HG03342 (cell line): ENCODE results near the gene SPAST.
"Not testable (repeated sequence)": the region's sequence is repeated elsewhere in the genome, so short reads cannot be mapped to it uniquely, and the experiment has no call there.

Experiments used
- ATAC-seq: cut with Tn5 transposase; IDR thresholded peaks from one replicate; pipeline ENCODE4 v1.9.1; 2021; ENCODE audit warnings: mild to moderate bottlenecking, moderate library complexity; ENCODE audit not compliant: unreplicated experiment

The SPAST gene, protein sequence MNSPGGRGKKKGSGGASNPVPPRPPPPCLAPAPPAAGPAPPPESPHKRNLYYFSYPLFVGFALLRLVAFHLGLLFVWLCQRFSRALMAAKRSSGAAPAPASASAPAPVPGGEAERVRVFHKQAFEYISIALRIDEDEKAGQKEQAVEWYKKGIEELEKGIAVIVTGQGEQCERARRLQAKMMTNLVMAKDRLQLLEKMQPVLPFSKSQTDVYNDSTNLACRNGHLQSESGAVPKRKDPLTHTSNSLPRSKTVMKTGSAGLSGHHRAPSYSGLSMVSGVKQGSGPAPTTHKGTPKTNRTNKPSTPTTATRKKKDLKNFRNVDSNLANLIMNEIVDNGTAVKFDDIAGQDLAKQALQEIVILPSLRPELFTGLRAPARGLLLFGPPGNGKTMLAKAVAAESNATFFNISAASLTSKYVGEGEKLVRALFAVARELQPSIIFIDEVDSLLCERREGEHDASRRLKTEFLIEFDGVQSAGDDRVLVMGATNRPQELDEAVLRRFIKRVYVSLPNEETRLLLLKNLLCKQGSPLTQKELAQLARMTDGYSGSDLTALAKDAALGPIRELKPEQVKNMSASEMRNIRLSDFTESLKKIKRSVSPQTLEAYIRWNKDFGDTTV

DNA sequence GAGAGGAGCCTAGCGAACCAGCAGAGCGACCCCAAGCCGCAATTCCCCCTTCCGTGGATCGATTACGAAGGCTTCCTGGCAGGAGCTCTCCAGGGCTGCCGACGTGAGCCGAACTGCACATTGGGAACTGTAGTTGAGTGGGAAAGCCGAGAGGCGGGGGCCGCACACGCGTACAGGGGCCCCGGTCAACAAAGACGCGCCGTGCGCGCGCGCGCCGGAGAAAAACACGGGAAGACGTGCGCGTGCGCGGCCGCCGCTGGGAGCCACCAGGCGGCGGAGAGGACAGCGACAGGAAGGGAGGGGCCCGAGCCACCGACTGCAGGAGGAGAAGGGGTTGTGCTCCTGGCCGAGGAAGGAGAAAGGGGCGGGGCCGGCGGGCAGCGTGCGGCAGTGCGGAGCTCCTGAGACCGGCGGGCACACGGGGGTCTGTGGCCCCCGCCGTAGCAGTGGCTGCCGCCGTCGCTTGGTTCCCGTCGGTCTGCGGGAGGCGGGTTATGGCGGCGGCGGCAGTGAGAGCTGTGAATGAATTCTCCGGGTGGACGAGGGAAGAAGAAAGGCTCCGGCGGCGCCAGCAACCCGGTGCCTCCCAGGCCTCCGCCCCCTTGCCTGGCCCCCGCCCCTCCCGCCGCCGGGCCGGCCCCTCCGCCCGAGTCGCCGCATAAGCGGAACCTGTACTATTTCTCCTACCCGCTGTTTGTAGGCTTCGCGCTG lies at the start of gene SPAST:
Gene SPAST, plus strand, starts transcription at position 247 of the 711 bp plus-strand sequence. Its CDS starts 276 bp downstream, at position 523.
- ATAC-seq = peak; percentile 96

DNA sequence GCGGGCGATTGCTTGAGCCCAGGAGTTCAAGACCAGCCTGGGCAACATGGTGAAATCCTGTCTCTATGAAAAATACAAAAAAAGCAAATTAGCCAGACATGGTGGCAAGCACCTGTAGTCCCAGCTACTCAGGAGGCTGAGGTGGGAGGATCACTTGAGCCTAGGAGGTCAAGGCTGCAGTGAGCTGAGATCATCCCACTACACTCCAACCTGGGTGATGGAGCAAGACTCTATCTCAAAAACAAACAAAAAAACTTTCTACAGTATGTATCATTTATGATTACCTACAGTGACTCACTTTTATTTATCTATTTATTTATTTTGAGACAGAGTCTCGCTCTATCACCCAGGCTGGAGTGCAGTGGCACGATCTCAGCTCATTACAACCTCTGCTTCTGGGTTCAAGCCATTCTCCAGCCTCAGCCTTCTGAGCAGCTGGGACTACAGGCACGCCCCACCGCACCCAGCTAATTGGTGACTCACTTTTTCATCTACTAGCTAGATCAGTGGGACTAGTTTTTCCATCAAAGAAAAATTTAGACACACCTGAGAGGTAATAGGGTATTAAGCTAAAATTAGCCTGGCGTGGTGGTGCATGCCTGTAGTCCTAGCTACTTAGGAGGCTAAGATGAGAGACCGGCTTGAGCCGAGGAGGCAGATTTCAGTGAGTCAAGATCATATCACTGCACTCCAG lies 44.4 kb upstream of the SPAST start:
- ATAC-seq = not testable (repeated sequence)

DNA sequence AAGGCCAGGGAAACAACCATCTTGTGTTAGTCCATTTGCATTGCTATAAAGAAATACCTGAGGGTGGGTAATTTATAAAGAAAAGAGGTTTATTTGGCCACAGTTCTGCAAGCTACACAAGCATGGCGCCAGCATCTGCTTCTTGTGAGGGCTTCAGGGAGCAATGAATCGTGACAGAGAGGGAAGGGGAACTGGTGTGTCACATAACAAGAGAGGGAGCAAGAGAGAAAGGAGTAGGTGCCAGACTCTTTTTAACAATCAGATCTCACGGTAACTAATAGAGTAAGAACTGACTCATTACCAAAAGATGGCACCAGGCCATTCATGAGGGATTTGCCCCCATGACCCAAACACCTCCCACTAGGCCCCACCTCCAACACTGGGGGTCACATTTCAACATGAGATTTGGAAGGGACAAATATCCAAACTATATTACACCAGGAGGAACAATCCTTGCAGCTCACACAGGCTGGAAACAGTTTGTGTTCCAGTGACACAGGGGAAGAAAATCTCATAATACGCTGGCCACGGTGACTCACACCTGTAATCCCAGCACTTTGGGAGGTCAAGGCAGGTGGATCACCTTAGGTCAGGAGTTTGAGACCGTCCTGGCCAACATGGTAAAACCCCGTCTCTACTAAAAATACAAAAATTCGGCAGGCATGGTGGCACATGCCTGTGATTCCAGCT lies 29.0 kb upstream of the SPAST start:
- not testable (repeated sequence) for ATAC-seq

DNA sequence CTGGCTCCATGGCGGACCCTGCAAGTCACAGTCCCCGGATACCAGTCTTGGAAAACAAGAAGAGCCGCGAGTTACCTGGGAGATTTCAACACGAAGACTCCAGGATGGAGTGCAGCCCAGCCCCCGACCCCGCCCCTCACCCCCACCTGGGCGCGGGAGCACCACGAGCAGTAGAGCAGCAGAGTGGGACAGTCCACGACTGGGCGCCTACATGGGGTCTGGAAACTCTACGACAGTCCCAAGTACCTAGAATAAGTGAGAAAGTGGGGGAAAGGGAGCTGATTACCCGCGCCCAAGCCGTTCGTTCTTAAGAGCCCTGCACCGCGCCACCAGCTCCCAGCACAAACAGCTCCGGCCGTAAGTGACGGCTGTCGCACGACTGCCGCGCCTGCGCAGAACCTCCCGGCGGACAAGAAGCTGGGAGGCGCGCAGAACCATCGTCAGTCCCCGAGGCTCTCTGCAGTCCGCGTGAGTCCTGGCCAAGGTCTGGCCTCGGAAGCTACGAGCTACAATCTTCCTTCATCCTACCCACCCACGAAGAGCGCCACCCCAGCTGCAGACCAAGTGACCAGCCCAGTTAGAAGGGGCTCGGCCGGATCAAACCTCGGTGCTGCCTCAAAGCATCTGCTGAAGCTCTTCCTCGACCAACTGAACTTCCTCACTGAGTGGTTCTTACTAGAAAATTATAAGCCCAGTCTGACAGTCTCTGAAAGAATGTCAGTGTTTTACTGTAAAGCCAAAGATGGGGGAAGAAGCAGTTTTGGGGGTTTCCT lies 23.7 kb upstream of the SPAST start, which contains the start of gene DPY30:
Gene DPY30, minus strand, starts transcription at position 359 of the 773 bp plus-strand sequence. Its CDS starts 349 bp downstream, at position 10.
- ATAC-seq = peak; percentile 89

DNA sequence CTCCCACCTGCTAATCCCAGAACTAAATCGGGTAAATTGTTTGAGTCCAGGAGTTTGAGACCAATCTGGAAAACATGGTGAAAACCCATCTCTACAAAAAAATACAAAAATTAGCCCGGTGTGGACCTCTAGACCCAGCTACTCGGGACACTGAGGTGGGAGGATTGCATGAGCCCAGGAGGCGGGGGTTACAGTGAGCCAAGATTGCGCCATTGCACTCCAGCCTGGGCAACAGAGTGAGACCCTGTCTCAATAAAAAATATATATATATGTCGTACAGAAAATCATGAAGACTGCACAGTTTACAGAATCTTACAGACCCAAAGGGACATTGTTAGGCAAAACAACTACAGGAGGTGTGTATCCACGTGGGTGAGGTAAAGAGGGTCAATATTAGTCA lies 19.8 kb upstream of the SPAST start:
- ATAC-seq = no peak

DNA sequence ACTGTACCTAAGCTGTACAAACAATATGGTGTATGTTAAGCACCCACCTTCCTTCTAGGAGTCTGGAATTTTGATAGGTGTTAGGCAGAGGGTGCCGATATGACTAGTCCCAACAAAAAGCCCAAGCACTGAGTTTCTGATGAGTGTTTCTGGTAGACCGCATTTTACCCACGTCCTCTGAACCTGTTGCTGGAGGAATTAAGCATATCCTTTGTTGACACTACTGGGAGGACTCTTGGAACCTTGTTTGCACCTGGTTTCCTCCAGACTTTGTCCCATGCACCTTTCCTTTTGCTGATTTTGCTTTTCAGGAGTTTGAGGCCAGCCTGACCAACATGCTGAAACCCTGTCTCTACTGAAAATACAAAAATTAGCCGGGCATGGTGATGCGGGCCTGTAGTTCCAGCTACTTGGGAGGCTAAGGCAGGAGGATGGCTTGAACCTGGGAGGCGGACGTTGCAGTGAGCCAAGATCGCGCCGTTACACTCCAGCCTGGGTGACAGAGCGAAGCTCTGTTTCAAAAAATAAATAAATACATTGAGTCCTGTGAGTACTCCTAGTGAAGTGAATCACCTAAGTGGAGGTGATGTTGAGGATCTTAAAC lies 11.4 kb upstream of the SPAST start:
- no peak for ATAC-seq

DNA sequence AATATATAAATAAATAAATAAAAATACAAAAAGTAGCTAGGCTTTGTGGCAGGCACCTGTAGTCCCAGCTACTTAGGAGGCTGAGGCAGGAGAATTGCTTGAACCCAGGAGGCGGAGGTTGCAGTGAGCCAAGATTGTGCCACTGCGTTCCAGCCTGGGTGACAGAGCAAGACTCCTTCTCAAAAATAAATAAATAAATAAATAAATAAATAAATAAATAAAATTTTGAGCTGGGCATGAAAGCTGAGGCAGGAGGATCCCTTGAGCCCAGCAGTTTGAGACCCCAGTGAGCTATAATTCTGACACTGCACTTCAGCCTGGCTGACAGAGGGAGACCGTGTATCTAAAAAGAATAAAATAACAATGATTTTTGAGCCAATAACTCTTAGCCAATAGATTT lies 8.8 kb upstream of the SPAST start:
- not testable (repeated sequence) for ATAC-seq

DNA sequence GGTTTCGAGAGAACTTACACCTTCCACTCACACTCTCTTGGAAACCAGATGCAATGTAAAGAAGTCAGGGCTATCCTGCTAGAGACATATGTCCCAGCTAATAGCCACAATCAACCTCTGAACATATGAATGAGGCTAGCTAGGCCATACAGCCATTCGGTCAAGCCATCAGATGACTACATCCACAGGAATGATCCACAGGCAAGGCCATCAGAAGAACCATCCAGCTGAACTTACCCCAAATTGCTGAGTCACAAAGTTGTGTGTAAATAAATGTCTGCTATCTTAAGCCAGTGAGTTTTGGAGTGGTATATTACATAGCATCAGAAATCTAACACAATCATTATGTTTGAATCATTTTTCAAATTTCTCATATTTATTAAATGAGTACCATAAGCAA lies 5.2 kb upstream of the SPAST start:
- ATAC-seq = no peak

DNA sequence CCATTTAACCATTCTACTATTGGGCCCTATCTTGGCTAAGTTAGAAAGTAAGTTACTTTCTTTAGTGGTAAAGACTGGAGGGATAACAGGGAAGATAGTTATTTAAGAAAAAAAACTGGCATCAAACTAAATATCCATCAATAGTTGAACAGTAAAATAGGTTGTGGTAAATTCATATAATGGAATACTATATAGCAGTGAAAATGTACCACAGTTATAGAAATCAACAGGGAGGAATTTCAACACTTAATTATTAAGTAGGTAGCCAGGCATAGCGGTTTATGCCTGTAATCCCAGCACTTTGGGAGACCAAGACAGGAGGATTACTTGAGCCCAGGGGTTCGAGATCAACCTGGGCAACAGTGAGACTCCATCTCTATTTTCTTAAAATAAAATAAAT lies 3.1 kb upstream of the SPAST start:
- ATAC-seq = no peak

DNA sequence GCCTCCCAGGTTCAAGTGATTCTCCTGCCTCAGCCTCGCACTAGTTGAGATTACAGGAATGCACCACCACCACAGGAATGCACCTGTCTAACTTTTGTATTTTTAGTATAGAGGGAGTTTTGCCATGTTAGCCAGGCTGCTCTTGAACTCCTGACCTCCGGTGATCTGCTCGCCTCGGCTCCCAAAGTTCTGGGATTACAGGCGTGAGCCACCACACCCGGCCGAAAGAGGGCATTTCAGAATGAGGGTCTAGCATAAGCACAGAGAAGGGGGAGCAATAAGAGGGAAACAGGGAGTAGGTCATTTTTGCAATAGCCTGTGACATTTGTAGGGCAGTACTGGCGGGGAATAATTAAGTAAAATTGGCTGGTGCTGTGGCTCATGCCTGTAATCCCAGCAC lies 1.9 kb upstream of the SPAST start:
- ATAC-seq = no peak

DNA sequence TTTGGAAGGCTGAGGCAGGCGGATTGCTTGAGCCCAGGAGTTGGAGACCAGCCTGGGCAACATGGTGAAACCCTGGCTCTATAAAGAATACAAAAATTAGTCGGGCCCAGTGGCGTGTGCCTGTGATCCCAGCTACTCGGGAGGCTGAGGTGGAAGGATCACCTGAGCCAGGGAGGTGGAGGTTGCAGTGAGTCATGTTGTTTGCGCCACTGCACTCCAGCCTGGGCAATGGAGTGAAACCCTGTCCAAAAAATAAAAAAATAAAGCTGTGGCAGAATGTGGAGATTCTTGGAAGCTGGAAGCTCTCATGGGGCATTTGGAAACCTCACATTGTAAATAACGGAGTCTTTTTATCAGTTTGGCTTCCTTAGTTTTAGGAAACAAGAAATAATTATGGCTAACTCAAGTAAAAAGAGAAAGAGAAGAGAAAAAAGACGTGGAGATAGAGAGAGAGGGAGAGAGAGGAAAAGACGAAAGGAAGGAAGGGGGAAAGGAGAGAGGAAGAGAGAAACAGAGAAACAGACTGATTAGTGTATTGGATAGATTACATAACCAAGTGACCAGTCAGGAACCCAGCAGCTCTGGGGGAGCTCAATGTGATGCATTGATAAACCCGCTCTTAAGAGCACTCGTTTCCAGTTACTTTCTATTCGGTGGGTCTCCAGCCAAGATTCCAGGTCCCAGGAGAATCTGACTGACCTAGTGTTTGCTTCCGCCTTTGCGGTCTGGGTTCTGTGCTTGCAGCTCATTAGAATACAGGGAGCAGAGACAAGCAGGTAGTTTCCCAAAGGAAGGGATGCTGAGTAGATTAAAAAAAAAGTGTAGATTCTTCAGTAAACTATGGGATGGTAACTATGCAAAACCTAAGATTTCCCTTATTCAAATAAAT lies 1.1 kb upstream of the SPAST start:
- ATAC-seq = no peak

DNA sequence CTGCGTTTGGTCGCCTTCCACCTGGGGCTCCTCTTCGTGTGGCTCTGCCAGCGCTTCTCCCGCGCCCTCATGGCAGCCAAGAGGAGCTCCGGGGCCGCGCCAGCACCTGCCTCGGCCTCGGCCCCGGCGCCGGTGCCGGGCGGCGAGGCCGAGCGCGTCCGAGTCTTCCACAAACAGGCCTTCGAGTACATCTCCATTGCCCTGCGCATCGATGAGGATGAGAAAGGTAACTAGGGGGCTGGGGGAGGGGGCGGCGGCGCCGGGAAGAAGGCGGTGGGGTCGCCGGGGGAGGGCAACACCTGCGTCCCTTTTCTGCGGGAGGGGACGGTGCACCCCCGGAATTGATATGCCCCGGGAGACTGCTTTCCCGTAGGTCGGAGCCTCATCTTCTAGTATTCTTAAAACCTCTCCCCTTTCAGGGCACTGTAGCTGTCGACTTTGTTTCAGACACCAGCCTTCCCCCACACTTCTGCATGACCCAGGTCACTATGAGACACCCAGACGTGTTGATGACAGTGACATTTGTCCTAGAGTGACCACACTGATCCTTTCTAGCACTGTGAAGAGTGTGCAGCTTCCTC lies 755 bp downstream of the SPAST start:
- peak; percentile 5 for ATAC-seq

DNA sequence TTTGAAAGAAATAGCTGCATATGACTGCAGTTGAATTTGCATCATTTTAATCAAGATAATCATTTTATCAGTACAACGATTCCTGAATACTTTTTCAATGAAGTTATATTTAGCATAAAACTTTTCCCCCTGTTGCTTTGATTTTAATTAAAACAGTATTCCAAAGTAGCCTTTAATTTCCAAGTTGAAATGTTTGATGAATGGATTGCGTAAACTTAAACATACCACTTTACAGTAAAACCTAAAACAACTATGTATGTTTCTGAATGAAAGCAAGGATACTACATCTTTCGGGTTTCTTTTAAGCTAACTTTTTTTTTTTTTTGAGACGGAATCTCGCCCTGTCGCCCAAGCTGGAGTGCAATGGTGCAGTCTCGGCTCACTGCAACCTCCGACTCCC lies 1.4 kb downstream of the SPAST start:
- no peak for ATAC-seq

DNA sequence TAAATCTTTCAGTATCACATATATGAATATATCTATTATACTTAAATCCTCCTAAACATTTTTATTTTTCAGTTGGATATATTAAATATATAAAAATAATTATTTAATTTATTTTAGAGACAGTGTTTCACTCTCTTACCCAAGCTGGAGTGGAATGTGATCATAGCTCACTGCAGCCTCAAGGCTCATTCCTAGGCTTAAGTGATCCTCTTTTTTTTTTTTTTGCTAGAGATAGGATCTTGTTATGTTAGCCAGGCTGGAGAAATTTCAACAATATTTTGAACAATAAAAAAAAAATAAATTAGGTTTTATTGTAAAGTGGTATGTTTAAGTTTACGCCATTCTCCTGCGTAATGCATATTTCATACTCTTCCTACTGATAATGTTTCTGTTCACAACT lies 4.2 kb downstream of the SPAST start:
- no peak for ATAC-seq

DNA sequence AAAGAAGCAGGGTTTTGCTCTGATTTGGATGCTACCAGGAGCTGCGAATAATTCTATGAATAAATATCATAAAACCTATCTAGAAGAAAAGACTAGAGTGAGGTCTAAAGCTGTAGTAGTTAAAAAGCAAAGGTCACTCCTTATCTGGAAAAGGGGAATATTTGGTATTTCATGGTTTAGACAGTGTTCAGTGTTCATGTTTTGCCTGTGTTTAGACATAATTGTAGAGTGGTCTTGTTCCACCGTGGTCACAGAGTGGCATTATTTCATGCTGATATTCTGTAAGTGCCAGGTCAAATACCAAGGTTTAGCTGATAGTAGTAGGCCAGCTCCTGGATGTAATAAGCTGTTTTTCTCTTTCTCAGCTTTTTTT lies 10.8 kb downstream of the SPAST start:
- no peak for ATAC-seq

DNA sequence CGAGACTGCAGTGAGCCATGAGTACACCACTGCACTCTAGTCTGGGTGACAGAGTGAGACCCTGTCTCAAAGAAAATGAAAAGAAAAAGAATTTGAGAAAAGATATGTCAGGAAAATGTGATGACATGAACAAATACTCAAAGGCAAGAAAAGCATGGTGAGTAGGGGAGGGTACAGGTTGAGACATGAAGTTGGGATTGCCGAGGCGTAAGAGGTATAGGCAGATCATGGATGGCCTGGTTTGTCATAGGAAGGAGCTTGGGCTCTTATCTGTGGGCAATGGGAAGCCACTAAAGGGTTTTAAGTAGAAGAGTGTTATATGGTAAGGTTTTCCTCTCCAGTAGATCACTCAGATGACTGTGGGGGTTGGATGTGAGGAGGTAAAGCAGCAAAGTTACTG lies 32.3 kb downstream of the SPAST start:
- ATAC-seq = no peak

DNA sequence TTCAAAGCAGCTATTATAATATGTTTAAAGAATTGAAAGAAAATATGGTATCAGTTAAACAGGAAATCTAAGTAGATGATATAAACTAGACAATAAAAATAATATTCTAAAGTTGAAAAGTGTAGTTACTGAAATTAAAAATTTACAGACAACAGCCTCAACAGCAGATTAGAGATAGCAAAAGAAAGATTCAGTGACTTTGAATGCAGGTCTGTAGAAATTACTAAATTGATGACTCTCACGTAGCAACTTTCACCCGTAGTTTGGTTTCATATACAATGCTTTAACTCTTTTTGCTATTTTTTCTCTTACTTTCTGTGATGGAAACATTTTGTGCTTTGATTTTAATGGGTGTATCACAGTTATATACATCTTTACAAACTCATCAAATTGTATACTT lies 44.8 kb downstream of the SPAST start:
- no peak for ATAC-seq

DNA sequence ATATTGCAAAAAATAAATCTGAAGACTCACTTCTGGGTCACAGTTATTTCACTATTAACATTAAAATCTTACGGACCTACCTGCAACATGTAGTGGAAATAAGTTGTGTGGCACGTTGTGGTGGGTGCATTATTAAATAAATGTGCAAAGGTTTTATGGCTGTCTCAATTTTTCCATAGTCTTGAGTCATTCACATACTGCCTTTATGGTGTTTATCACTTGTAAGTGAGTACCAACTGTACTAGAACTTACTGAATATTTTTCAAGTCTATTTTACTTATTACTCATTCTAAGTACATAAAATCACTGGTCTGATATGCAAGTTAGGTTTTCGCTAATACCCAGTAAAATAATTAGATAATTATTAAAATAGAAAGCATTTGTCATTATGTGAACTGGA lies 54.7 kb downstream of the SPAST start:
- no peak for ATAC-seq
